Heart left ventricle (tissue), 16 donors: ENCODE results near the gene TEX10. TPM values are rescaled to one million over a fixed set of nuclear protein-coding genes. Genes with fewer than 3 reads are reported as not detected.
A peak's percentile ranks its signal among the peaks of the same experiment; 100 is the strongest.

Experiments used
- ATAC-seq, 4 donors: fragments of 200-7000 bp; cut with Tn5 transposase; one replicate each; pipeline ENCODE4 v1.9.1; 2020 to 2022; ENCODE audit warnings: moderate library complexity in 4 of 4, mild to moderate bottlenecking in 3 of 4, moderate number of reproducible peaks in 1 of 4
- DNase-seq, 5 donors: peaks; one replicate each; pipeline ENCODE4 v3.0.0-alpha.2; 2020
- H3K27ac ChIP-seq, 12 donors: fragments of 200-600 bp; sonication (generic) in 4 of 12; one replicate each; pipeline versions ENCODE4 v1.5.0 to v1.8.0; 2016 to 2022; ENCODE audit warnings: mild to moderate bottlenecking in 2 of 12
- H3K27me3 ChIP-seq, 9 donors: fragments of 200-600 bp; sonication (generic) in 2 of 9; one replicate each; pipeline versions ENCODE4 v1.5.1 to v1.8.0; 2016 to 2022; ENCODE audit warnings: mild to moderate bottlenecking in 3 of 9
- H3K36me3 ChIP-seq, 9 donors: fragments of 200-600 bp; sonication (generic) in 2 of 9; one replicate each; pipeline versions ENCODE4 v1.5.0 to v1.8.0; 2018 to 2022; ENCODE audit warnings: mild to moderate bottlenecking in 2 of 9
- H3K4me1 ChIP-seq, 12 donors: fragments of 200-600 bp; sonication (generic) in 4 of 12; one replicate each; pipeline versions ENCODE4 v1.5.0 to v1.8.0; 2016 to 2022; ENCODE audit warnings: mild to moderate bottlenecking in 3 of 12
- H3K4me3 ChIP-seq, 12 donors: fragments of 200-600 bp; sonication (generic) in 4 of 12; one replicate each; pipeline versions ENCODE4 v1.5.0 to v1.8.0; 2017 to 2022; ENCODE audit warnings: mild to moderate bottlenecking in 9 of 12, moderate library complexity in 4 of 12
- H3K9me3 ChIP-seq, 12 donors: fragments of 200-600 bp; sonication (generic) in 4 of 12; one replicate each; pipeline versions ENCODE4 v1.5.0 to v1.8.0; 2016 to 2022; ENCODE audit warnings: mild to moderate bottlenecking in 1 of 12
- POLR2A ChIP-seq, 2 donors: fragments of 450-650 bp; IDR thresholded peaks; one replicate each; pipeline ENCODE4 v1.6.1; 2017; ENCODE audit warnings: antibody characterized with exemption in 2 of 2, mild to moderate bottlenecking in 2 of 2, moderate library complexity in 2 of 2
- WGBS, 4 donors: extraction: QIAGEN DNeasy Blood & Tissue Kit in 2 of 4; methylation state at CpG; one replicate each; pipeline versions ENCODE4 v1.1.5 to v1.1.7; 2013 to 2018; 5-methylcytosine and 5-hydroxymethylcytosine counted together
- intact Hi-C, 10 donors: fragments of 100-400 bp; cut with DNase I; formaldehyde crosslinking; loops; one replicate each; pipeline versions ENCODE4 v1.11.1 to v1.14.2; 2022
- long read RNA-seq, 3 donors: library from polyadenylated mRNA; unstranded; transcript quantifications; one replicate each; pipeline ENCODE4 v2.0.0, GENCODE V29; 2020 to 2021
- polyA plus RNA-seq, 2 donors: library from polyadenylated mRNA; stranded (reverse); fragments of 200-250 nt; gene quantifications; one replicate each; pipeline ENCODE4 v1.2.3, GENCODE V29; 2013
- total RNA-seq, 9 donors: library from RNA; depleted of rRNA in 2 of 9; stranded (reverse); fragments of >200 nt in 2 of 9; fragmentation: NEBNext Ultra II Directional in 3 of 9; extraction: Animal tissue kit (Norgen Biotek cat#: 25700) in 3 of 9; gene quantifications; one replicate each; pipeline versions ENCODE4 v1.1.0 to v1.2.4, GENCODE V29; 2016 to 2023
- TF ChIP-seq, protein P1 (sequence below), 12 donors: fragments of 200-600 bp; sonication (generic) in 4 of 12; IDR thresholded peaks; one replicate each; pipeline versions ENCODE4 v1.5.0 to v1.8.0; 2018 to 2022; ENCODE audit warnings: antibody characterized with exemption in 12 of 12, mild to moderate bottlenecking in 5 of 12
- donor health status: ischemic (EF 13 %, LVEDD 7.1; RV severe dilation, severe dysfunction).
- donor health status: healthy with polysubstance abuse.
- donor health status: DM: no; HTN: yes; CAD: no.
- donor health status: DM: no; HTN: no; CAD: no.
- donor health status: ischemic (EF 25% LVEDD 6.9; RV normal size, moderate dysfunction).
- donor health status: ischemic (EF 25% LVEDD 5.7; RV mildly dilated, moderate dysfunction).
- donor health status: healthy.
- donor health status: DM: yes; HTN: yes; CAD: no.
- donor health status: ischemic (EF 35%, LVEDD 5.7; RV mildly dilated, moderate dysfunction).
- donor health status: nonischemic (EF 11% LVEDD 7.7; RV severe dilation, severe dysfunction).
- donor health status: DM: yes; HTN: yes; CAD: no.
- donor health status: PGD.
- donor health status: ischemic (EF 29% LVEDD 5.4; RV normal size, mild dysfunction).
- donor health status: nonischemic (EF 23%, LVEDD 6.1; RV moderate dilation, normal function).

TEX10 gene
- total RNA-seq (10 to 100 TPM in 2 of 9 donors, 1 to 10 TPM in 7; 6.4 to 10.6 (median 9.2) TPM), polyA plus RNA-seq (1 to 10 TPM; 2.7 to 9.1 TPM)
- long read RNA-seq, donor 1, transcript TEX10-201 (15 exons, 3,074 nt), result major isoform, 9 of 12 reads
- long read RNA-seq, donor 1, partial matches to known transcripts, result 0 of 12 reads
- long read RNA-seq, donor 1, other reads (novel, unspliced or antisense), result 3 of 12 reads
- long read RNA-seq, donor 2, transcript TEX10-201 (15 exons, 3,074 nt), result major isoform, 38 of 56 reads
- long read RNA-seq, donor 2, partial matches to known transcripts, result 10 of 56 reads
- long read RNA-seq, donor 2, other reads (novel, unspliced or antisense), result 8 of 56 reads
- long read RNA-seq, donor 3, transcript TEX10-201 (15 exons, 3,074 nt), result major isoform, 7 of 9 reads
- long read RNA-seq, donor 3, partial matches to known transcripts, result 2 of 9 reads
- long read RNA-seq, donor 3, other reads (novel, unspliced or antisense), result 0 of 9 reads

DNA sequence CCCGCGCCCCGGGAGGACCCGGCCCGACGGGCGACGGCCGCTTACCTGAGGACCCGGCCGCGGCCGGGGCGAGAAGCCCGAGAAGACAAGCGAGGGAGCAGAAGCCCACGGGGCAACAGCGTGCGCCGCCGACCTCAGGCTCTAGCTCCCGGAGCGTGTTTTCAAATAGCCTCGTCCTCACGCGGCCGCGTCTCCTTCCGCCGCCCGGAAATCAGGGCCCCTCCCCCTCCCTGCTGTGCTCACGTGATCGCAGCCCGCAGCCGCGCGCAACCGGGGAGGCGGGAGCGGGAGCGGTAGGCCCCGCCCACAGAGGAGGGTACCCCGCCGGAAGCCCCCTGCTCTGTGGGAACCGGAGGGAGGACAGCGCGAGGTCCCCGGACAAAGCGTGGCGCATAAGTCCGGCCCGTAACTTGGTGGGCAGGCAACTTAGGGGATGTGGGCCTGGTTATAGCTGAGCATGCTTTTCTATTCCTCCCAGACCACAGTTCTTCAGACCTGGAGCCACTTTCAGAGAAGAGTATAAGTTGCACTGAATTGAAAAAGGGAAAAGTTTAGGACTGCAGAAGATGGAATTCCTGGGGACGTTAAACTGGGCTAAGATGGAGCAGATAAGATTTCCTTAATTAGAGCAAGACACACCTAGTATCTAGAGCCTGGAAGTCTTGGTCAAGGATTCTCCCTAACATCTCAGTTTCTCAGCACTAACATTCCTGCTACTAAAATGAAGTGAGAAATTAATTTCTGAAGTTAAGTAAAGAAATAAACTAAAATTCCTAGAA is at the start of gene TEX10:
Gene TEX10 (minus strand): TSS at position 216 of the 779 bp plus-strand sequence. CDS start 3,579 bp downstream, outside the sequence.
- intact Hi-C loops, result loop anchor here in 9 of 10 donors (2.0 to 10.0 kb wide), 7 partner anchors 58 to 244 kb away; partner anchors contain the start of gene MSANTD3 (in 7 of the 9)
- Histone ChIP-seq H3K4me3 (peak within 1 kb of the TSS; percentile 80 to 99 (median 96)), H3K9me3 (no peaks in the 10 kb centered on the region), H3K27ac (peak within 1 kb of the TSS; percentile 46 to 90 (median 82)), H3K36me3 (no peaks in the 10 kb centered on the region), H3K4me1 (peaks cover 0 to 28% (median 12%) of the 10 kb centered on the region in 12 donors), H3K27me3 (no peaks in the 10 kb centered on the region)
- ATAC-seq (peak; percentile 93 to 98 (median 98)), DNase-seq (peak; percentile 89 to 94 (median 90))
- 0 to 1% (median 0%) methylated on average over 18 to 53 of the region's 53 CpGs for WGBS, 4 donors
- TF ChIP-seq POLR2A (IDR thresholded peaks at IDR 0.05), result peak in 1 of 2 donors; percentile 66
- TF ChIP-seq, protein P1, sequence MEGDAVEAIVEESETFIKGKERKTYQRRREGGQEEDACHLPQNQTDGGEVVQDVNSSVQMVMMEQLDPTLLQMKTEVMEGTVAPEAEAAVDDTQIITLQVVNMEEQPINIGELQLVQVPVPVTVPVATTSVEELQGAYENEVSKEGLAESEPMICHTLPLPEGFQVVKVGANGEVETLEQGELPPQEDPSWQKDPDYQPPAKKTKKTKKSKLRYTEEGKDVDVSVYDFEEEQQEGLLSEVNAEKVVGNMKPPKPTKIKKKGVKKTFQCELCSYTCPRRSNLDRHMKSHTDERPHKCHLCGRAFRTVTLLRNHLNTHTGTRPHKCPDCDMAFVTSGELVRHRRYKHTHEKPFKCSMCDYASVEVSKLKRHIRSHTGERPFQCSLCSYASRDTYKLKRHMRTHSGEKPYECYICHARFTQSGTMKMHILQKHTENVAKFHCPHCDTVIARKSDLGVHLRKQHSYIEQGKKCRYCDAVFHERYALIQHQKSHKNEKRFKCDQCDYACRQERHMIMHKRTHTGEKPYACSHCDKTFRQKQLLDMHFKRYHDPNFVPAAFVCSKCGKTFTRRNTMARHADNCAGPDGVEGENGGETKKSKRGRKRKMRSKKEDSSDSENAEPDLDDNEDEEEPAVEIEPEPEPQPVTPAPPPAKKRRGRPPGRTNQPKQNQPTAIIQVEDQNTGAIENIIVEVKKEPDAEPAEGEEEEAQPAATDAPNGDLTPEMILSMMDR (IDR thresholded peaks at IDR 0.05), result no peak

DNA sequence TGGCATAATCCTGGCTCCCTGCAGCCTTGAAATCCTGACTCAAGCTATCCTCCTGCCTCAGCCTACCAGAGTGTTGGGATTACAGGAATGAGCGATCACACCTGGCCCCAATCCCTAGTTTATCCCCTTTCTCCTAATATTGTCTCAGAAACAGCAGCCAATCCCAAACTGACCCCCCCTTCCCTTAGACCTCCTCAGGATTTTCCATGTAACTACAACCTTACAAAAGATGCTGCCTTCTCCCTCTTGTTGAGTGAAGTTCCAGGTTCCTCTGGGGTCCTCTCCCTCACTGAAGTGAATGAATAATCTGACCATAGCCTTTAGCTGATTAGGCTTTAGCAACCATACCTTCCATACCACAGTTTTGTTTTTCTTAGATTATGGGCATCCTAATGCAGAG is 48.3 kb upstream of the TEX10 start:
- WGBS, 4 donors, result 93 to 98% (median 95%) methylated on average over 1 of the region's 1 CpG
- H3K4me3 ChIP-seq, result no peak overlapping the region
- intact Hi-C loops, result loop anchor here in 1 of 10 donors (10.0 kb wide), 1 partner anchor 64 kb away; no protein-coding TSS in a partner anchor
- no peaks in the 10 kb centered on the region for H3K36me3 ChIP-seq
- no peak overlapping the region for H3K27ac ChIP-seq
- DNase-seq (no peak), ATAC-seq (no peak)
- TF ChIP-seq POLR2A (IDR thresholded peaks at IDR 0.05), result no peak
- TF ChIP-seq, protein P1 (IDR thresholded peaks at IDR 0.05), result no peak
- H3K4me1 ChIP-seq, result no peaks in the 10 kb centered on the region
- H3K27me3 ChIP-seq, result peaks cover 0 to 9% (median 0%) of the 10 kb centered on the region in 9 donors
- no peaks in the 10 kb centered on the region for H3K9me3 ChIP-seq

DNA sequence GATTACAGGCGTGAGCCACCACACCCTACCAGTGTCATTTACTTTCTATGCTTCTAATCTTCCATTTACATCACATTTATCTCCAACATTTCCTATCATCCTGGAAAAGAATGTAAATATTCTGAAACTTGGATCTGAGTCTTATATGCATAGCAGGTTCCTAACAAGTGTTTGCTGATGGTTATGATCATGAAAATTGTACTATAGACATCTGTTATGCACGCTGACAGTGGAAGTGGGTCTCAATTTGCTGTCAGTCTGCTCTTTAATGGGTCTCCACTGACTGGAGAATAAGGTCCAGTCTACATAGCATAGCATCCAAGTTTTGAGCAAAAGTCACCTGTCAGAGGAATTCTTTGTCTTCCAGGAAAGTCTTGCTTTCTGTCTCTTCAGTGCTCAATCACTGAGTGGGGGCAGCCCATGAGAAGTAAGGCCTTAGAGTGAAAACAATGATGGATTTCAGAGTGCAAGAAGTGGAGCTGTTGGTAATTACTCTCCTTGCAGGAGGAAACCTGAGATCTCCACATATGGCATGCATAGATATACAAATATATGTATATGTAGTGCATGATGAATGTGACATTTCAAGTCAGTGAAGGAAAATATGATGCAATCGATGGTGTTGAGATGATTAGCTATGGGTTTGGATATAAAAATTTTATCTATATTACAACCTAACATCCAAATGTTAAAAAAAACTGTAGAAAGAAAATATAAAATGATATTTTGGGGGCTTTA is 45.0 kb upstream of the TEX10 start:
- WGBS, 4 donors, result 80 to 84% (median 82%) methylated on average over 3 of the region's 3 CpGs

More for the DNA sequence above, 45.0 kb upstream of the TEX10 start:
- intact Hi-C loops, result no loop called here
- H3K36me3 ChIP-seq, result peaks cover 0 to 3% (median 0%) of the 10 kb centered on the region in 9 donors
- H3K27me3 ChIP-seq, result no peaks in the 10 kb centered on the region
- TF ChIP-seq, protein P1 (IDR thresholded peaks at IDR 0.05), result no peak
- TF ChIP-seq POLR2A (IDR thresholded peaks at IDR 0.05), result no peak
- H3K4me1 ChIP-seq, result peaks cover 0 to 10% (median 0%) of the 10 kb centered on the region in 12 donors
- no peak for ATAC-seq
- H3K27ac ChIP-seq, result no peak overlapping the region
- DNase-seq, result no peak
- H3K9me3 ChIP-seq, result no peaks in the 10 kb centered on the region
- no peak overlapping the region for H3K4me3 ChIP-seq
